Thoracic aorta (tissue), 2 donors: ENCODE measurements around the gene ZDHHC13. TPM values are rescaled to one million over a fixed set of nuclear protein-coding genes. Genes with fewer than 3 reads are reported as not detected.

Experiments
- ATAC-seq: fragments of 150-250 bp; one replicate; pipeline ENCODE4 v1.8.0; 2017; ENCODE audit warnings: low read depth; ENCODE audit not compliant: insufficient number of reproducible peaks, low FRiP score
- DNase-seq: peaks from one replicate; pipeline ENCODE4 v3.0.0-alpha.2; 2020; ENCODE audit warnings: low spot score
- H3K27ac ChIP-seq, 2 donors: fragments of 200-600 bp; sonication (generic); 1 replicate in 1 of 2; 2 replicates in 1 of 2; pipeline ENCODE4 v1.5.1; 2016; ENCODE audit warnings: mild to moderate bottlenecking in 2 of 2, moderate library complexity in 2 of 2
- H3K27me3 ChIP-seq: fragments of 200-600 bp; sonication (generic); replicated peaks from 2 replicates; pipeline ENCODE4 v1.6.0; 2016; ENCODE audit warnings: mild to moderate bottlenecking; ENCODE audit not compliant: insufficient read depth
- H3K36me3 ChIP-seq: fragments of 200-600 bp; sonication (generic); one replicate; pipeline ENCODE4 v1.5.1; 2016
- H3K4me1 ChIP-seq, 2 donors: fragments of 200-600 bp; sonication (generic); 1 replicate in 1 of 2; 2 replicates in 1 of 2; pipeline versions ENCODE4 v1.5.1 to v1.6.0; 2016; ENCODE audit warnings: low read depth in 2 of 2, mild to moderate bottlenecking in 1 of 2; ENCODE audit not compliant: control insufficient read depth in 1 of 2
- H3K4me3 ChIP-seq: fragments of 200-600 bp; sonication (generic); 2 replicates; pipeline ENCODE4 v1.5.1; 2016; ENCODE audit warnings: mild to moderate bottlenecking
- H3K9me3 ChIP-seq: fragments of 200-600 bp; sonication (generic); 2 replicates; pipeline ENCODE4 v1.5.1; 2016
- CTCF ChIP-seq: fragments of 200-600 bp; sonication (generic); IDR thresholded peaks from one replicate; pipeline ENCODE4 v1.5.1; 2019; ENCODE audit warnings: antibody characterized with exemption
- total RNA-seq, 2 donors: library from RNA; depleted of rRNA; stranded (reverse); fragments of >200 nt; gene quantifications; one replicate each; pipeline versions ENCODE4 v1.1.0 to v1.2.3, GENCODE V29; 2016

ZDHHC13 gene
- total RNA-seq, 2 donors from 2014 or later = 11.9 to 12.6 TPM

- Histone ChIP-seq H3K4me1 (no peaks in the 10 kb centered on the region), H3K36me3 (no peaks in the 10 kb centered on the region), H3K27me3 (no peaks in the 10 kb centered on the region), H3K27ac (no peak overlapping the region), H3K9me3 (no peaks in the 10 kb centered on the region), H3K4me3 (no peak overlapping the region)
- no peak for DNase-seq
- TF ChIP-seq CTCF = no peak
- ATAC-seq = no peak
These were observed 79.5 kb downstream of the ZDHHC13 start for GRCh38 chr11:19196432-19196831.

GRCh38 chr11:19199048-19199447 lies 82.1 kb downstream of the ZDHHC13 start:
- DNase-seq (no peak), ATAC-seq (no peak)
- no peak overlapping the region for H3K27ac ChIP-seq
- H3K36me3 ChIP-seq = no peaks in the 10 kb centered on the region
- H3K4me3 ChIP-seq = no peak overlapping the region
- H3K4me1 ChIP-seq = no peaks in the 10 kb centered on the region
- H3K9me3 ChIP-seq = no peaks in the 10 kb centered on the region
- H3K27me3 ChIP-seq = no peaks in the 10 kb centered on the region
- TF ChIP-seq CTCF = no peak

GRCh38 chr11:19199771-19200170 lies 82.8 kb downstream of the ZDHHC13 start:
- Histone ChIP-seq H3K27ac (no peak overlapping the region), H3K4me3 (no peak overlapping the region), H3K36me3 (no peaks in the 10 kb centered on the region), H3K27me3 (no peaks in the 10 kb centered on the region), H3K9me3 (no peaks in the 10 kb centered on the region), H3K4me1 (no peaks in the 10 kb centered on the region)
- DNase-seq (no peak), ATAC-seq (no peak)
- no peak for TF ChIP-seq CTCF

GRCh38 chr11:19200410-19201201 lies 83.6 kb downstream of the ZDHHC13 start:
- TF ChIP-seq CTCF = no peak
- no peaks in the 10 kb centered on the region for H3K9me3 ChIP-seq
- no peak for DNase-seq

GRCh38 chr11:19201737-19202605 lies 85.0 kb downstream of the ZDHHC13 start, which contains the start of gene CSRP3:
Gene CSRP3, minus strand, starts transcription at chr11:19201983. Its CDS starts 9,535 bp downstream, at chr11:19192448.
- TF ChIP-seq CTCF = no peak
- Histone ChIP-seq H3K4me1 (no peaks in the 10 kb centered on the region), H3K27me3 (no peaks in the 10 kb centered on the region), H3K4me3 (no peak within 1 kb of the TSS), H3K36me3 (no peaks in the 10 kb centered on the region), H3K27ac (no peak within 1 kb of the TSS), H3K9me3 (no peaks in the 10 kb centered on the region)
- ATAC-seq (no peak), DNase-seq (no peak)

More at GRCh38 chr11:19200410-19201201, 83.6 kb downstream of the ZDHHC13 start:
- Histone ChIP-seq H3K36me3 (no peaks in the 10 kb centered on the region), H3K27me3 (no peaks in the 10 kb centered on the region), H3K4me3 (no peak overlapping the region), H3K27ac (no peak overlapping the region), H3K4me1 (no peaks in the 10 kb centered on the region)
- no peak for ATAC-seq
